H1 (cell line): ENCODE measurements around the gene FBH1. TPM values are rescaled to one million over a fixed set of nuclear protein-coding genes. Genes with fewer than 3 reads are reported as not detected.

Experiments
- ATF3 ChIP-seq: IDR thresholded peaks from 2 replicates; pipeline ENCODE4 v1.6.1; 2011; ENCODE audit warnings: low read depth, mild to moderate bottlenecking, low read length; ENCODE audit not compliant: insufficient read depth
- CHD7 ChIP-seq: fragments of 300-600 bp; sonication (generic); IDR thresholded peaks from 2 replicates; pipeline ENCODE4 v1.7.1; 2012; ENCODE audit warnings: low read length, moderate library complexity, mild to moderate bottlenecking, inconsistent platforms; ENCODE audit not compliant: insufficient replicate concordance
- E2F6 ChIP-seq: IDR thresholded peaks from 2 replicates; pipeline ENCODE4 v1.6.1; 2012; ENCODE audit warnings: inconsistent platforms
- EGR1 ChIP-seq: IDR thresholded peaks from 2 replicates; pipeline ENCODE4 v1.6.1; 2011; ENCODE audit warnings: low read depth, low read length, borderline replicate concordance
- GTF2F1 ChIP-seq: IDR thresholded peaks from 2 replicates; pipeline ENCODE4 v1.6.1; 2012; ENCODE audit warnings: low read depth, low read length, improper control_type of control experiment, borderline replicate concordance
- POLR2AphosphoS5 ChIP-seq: IDR thresholded peaks from 2 replicates; pipeline ENCODE4 v1.6.1; 2011; ENCODE audit warnings: low read depth, low read length
- RBBP5 ChIP-seq: IDR thresholded peaks from 2 replicates; pipeline ENCODE4 v1.7.1; 2012; ENCODE audit warnings: low read depth, mild to moderate bottlenecking, inconsistent platforms, low read length, moderate library complexity, borderline replicate concordance
- SP1 ChIP-seq: IDR thresholded peaks from 2 replicates; pipeline ENCODE4 v1.6.1; 2011; ENCODE audit warnings: low read depth, low read length
- TAF7 ChIP-seq: optimal IDR thresholded peaks from 2 replicates; pipeline ENCODE3; 2011; ENCODE audit warnings: low read depth, mild to moderate bottlenecking, inconsistent platforms, low read length, moderate library complexity, borderline replicate concordance
- polyA plus RNA-seq, 7 experiments: library from polyadenylated mRNA; depleted of rRNA in 3 of 7; stranded (reverse) in 5 of 7; unstranded in 2 of 7; fragments of >200 nt in 5 of 7; fragments of 200-250 nt in 2 of 7; gene quantifications; 1 replicate in 5 of 7; 2 replicates in 1 of 7; 4 replicates in 1 of 7; pipeline versions ENCODE4 v1.2.1 to v1.2.3, GENCODE V29; 2011 to 2013; ENCODE audit warnings: missing spikeins in 2 of 7, mixed read lengths in 2 of 7
- total RNA-seq: library from RNA; stranded (reverse); fragmentation: NEBNext Ultra II Directional; extraction: Animal tissue kit (Norgen Biotek cat#: 25700); gene quantifications from 2 replicates; pipeline ENCODE4 v1.2.1, GENCODE V29; 2021

Gene FBH1
- total and polyA plus RNA-seq, 2 of the 8 experiments (the other 6 are each of a cell fraction or from before 2014, with no cell fraction given), result 31.1 to 51.8 TPM

GRCh38 chr10:5897504-5897903 lies 7.5 kb downstream of the FBH1 start (continued):
- no peak for TF ChIP-seq CHD7
- TF ChIP-seq POLR2AphosphoS5, result no peak
- TF ChIP-seq ATF3, result no peak
- TF ChIP-seq EGR1, result no peak
- TF ChIP-seq GTF2F1, result no peak
- TF ChIP-seq E2F6, result no peak
- TF ChIP-seq TAF7, result no peak
- no peak for TF ChIP-seq SP1
- TF ChIP-seq RBBP5, result no peak
